Suprapubic skin (tissue), 4 donors: ENCODE data around the gene LOXHD1.

ENCODE experiments used
- EP300 ChIP-seq: sonication (generic); formaldehyde crosslinking; IDR thresholded peaks from one replicate; pipeline ENCODE4 v1.6.1; 2017; ENCODE audit warnings: antibody characterized with exemption
- POLR2A ChIP-seq, 2 donors: fragments of 450-650 bp; IDR thresholded peaks; one replicate each; pipeline ENCODE4 v1.6.1; 2017; ENCODE audit warnings: antibody characterized with exemption in 2 of 2, mild to moderate bottlenecking in 2 of 2, moderate library complexity in 2 of 2
- POLR2AphosphoS5 ChIP-seq, 3 donors: sonication (generic); formaldehyde crosslinking; IDR thresholded peaks; one replicate each; pipeline ENCODE4 v1.6.1; 2017; ENCODE audit warnings: antibody characterized with exemption in 3 of 3
- TF ChIP-seq, protein P1 (sequence below), 2 donors: fragments of 200-600 bp in 1 of 2; fragments of 450-650 bp in 1 of 2; sonication (generic) in 1 of 2; IDR thresholded peaks; one replicate each; pipeline ENCODE4 v1.5.1; 2016 to 2019; ENCODE audit warnings: antibody characterized with exemption in 2 of 2, mild to moderate bottlenecking in 1 of 2, moderate library complexity in 1 of 2

DNA sequence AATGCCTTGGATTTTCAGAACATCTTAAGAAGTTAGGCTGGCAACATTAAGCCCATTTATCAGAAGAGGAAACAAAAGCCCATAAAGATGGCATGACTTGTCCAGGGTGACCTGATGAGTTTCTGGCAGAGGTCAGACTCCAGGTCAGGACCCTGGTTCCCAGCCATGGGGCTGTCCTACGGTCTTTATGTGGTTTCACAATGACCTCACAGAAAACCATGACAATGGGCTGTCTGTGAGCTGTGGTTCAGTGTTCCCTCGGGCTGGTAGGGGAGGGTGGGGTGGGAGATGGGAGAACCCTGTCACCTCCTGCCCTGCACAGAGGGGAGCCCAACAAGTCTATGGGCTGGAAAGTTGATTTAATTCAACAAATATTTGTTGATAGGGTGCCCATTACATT lies 101.8 kb downstream of the LOXHD1 start:
- TF ChIP-seq EP300 (no peak), POLR2A (IDR thresholded peaks at IDR 0.05) (no peak), POLR2AphosphoS5 (IDR thresholded peaks at IDR 0.05) (no peak)
- TF ChIP-seq, protein P1, sequence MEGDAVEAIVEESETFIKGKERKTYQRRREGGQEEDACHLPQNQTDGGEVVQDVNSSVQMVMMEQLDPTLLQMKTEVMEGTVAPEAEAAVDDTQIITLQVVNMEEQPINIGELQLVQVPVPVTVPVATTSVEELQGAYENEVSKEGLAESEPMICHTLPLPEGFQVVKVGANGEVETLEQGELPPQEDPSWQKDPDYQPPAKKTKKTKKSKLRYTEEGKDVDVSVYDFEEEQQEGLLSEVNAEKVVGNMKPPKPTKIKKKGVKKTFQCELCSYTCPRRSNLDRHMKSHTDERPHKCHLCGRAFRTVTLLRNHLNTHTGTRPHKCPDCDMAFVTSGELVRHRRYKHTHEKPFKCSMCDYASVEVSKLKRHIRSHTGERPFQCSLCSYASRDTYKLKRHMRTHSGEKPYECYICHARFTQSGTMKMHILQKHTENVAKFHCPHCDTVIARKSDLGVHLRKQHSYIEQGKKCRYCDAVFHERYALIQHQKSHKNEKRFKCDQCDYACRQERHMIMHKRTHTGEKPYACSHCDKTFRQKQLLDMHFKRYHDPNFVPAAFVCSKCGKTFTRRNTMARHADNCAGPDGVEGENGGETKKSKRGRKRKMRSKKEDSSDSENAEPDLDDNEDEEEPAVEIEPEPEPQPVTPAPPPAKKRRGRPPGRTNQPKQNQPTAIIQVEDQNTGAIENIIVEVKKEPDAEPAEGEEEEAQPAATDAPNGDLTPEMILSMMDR (IDR thresholded peaks at IDR 0.05): no peak
